Cerebellar nuclear complex (tissue), 1 donor: ENCODE measurements around the gene NAALADL2.
"Not testable (repeated sequence)": the region's sequence is repeated elsewhere in the genome, so short reads cannot be mapped to it uniquely, and the experiment has no call there.

ENCODE experiments used
- DNase-seq, 2 experiments: peaks; one replicate each; lab custom pipeline; 2025; lab: John Stamatoyannopoulos, UW

The NAALADL2 gene

GRCh38 chr3:175370426-175370825 lies 511.3 kb downstream of the NAALADL2 start:
- not testable (repeated sequence) for DNase-seq

GRCh38 chr3:175371187-175371586 lies 512.1 kb downstream of the NAALADL2 start:
- not testable (repeated sequence) for DNase-seq

GRCh38 chr3:175374705-175375104 lies 515.6 kb downstream of the NAALADL2 start:
- DNase-seq: no peak

- DNase-seq: no peak
Observed at GRCh38 chr3:175378348-175378747, 519.2 kb downstream of the NAALADL2 start.

- no peak for DNase-seq
Observed at GRCh38 chr3:175381685-175382084, 522.6 kb downstream of the NAALADL2 start.

GRCh38 chr3:175383371-175383770 lies 524.2 kb downstream of the NAALADL2 start:
- no peak for DNase-seq

- DNase-seq: no peak
Observed at GRCh38 chr3:175383813-175384212, 524.7 kb downstream of the NAALADL2 start.

GRCh38 chr3:175384569-175384968 lies 525.4 kb downstream of the NAALADL2 start:
- no peak for DNase-seq

- DNase-seq: no peak
Observed at GRCh38 chr3:175386630-175387029, 527.5 kb downstream of the NAALADL2 start.

- no peak for DNase-seq
Observed at GRCh38 chr3:175389560-175389959, 530.4 kb downstream of the NAALADL2 start.

- DNase-seq: no peak
Observed at GRCh38 chr3:175391601-175392000, 532.5 kb downstream of the NAALADL2 start.

GRCh38 chr3:175392653-175393052 lies 533.5 kb downstream of the NAALADL2 start:
- no peak for DNase-seq

- no peak for DNase-seq
Observed at GRCh38 chr3:175397372-175397771, 538.2 kb downstream of the NAALADL2 start.

GRCh38 chr3:175398676-175399075 lies 539.5 kb downstream of the NAALADL2 start:
- DNase-seq: no peak

- no peak for DNase-seq
Observed at GRCh38 chr3:175399156-175399840, 540.2 kb downstream of the NAALADL2 start.

GRCh38 chr3:175404027-175404426 lies 544.9 kb downstream of the NAALADL2 start:
- DNase-seq: no peak

- no peak for DNase-seq
Observed at GRCh38 chr3:175404621-175405020, 545.5 kb downstream of the NAALADL2 start.

- DNase-seq: no peak
Observed at GRCh38 chr3:175410251-175410650, 551.1 kb downstream of the NAALADL2 start.

- DNase-seq: no peak
Observed at GRCh38 chr3:175411405-175411804, 552.3 kb downstream of the NAALADL2 start.

- no peak for DNase-seq
Observed at GRCh38 chr3:175411946-175412345, 552.8 kb downstream of the NAALADL2 start.

GRCh38 chr3:175413926-175414325 lies 554.8 kb downstream of the NAALADL2 start:
- DNase-seq: no peak

- no peak for DNase-seq
Observed at GRCh38 chr3:175416600-175416999, 557.5 kb downstream of the NAALADL2 start.

- no peak for DNase-seq
Observed at GRCh38 chr3:175417426-175417825, 558.3 kb downstream of the NAALADL2 start.

GRCh38 chr3:175421902-175422301 lies 562.8 kb downstream of the NAALADL2 start:
- DNase-seq: no peak
